WTC11 (cell line): ENCODE data around the gene SRSF4. TPM values are rescaled to one million over a fixed set of nuclear protein-coding genes. Genes with fewer than 3 reads are reported as not detected.
A peak's percentile ranks its signal among the peaks of the same experiment; 100 is the strongest.

Experiments used
- ATAC-seq: fragments of 200-7000 bp; cut with Tn5 transposase; 2 replicates; pipeline ENCODE4 v1.10.0; 2021; ENCODE audit warnings: mild to moderate bottlenecking, moderate library complexity
- CTCF ChIA-PET: fragments of 300-600 bp; sonication (Branson Sonifier 250); formaldehyde crosslinking; loops from one replicate; lab custom pipeline; 2021; ENCODE audit warnings: antibody characterized with exemption; lab: Charles Lee
- POLR2A ChIA-PET: fragments of 350-600 bp; sonication (Branson Sonifier 250); formaldehyde crosslinking; loops from one replicate; lab custom pipeline; 2021; ENCODE audit warnings: antibody characterized with exemption; lab: Charles Lee
- DNase-seq: peaks from one replicate; pipeline ENCODE4 v3.0.0; 2021; ENCODE audit warnings: low spot score
- H3K27ac Mint-ChIP-seq: 2 replicates; pipeline ENCODE4 v1.8.0; 2021; ENCODE audit warnings: mixed read lengths
- H3K27me3 Mint-ChIP-seq: 2 replicates; pipeline ENCODE4 v1.8.0; 2021; ENCODE audit warnings: low read depth, mild to moderate bottlenecking, moderate library complexity, mixed read lengths
- H3K36me3 Mint-ChIP-seq: 2 replicates; pipeline ENCODE4 v1.8.0; 2021; ENCODE audit warnings: mixed read lengths
- H3K4me1 Mint-ChIP-seq: 2 replicates; pipeline ENCODE4 v1.8.0; 2022; ENCODE audit warnings: mixed read lengths
- H3K4me3 Mint-ChIP-seq: 2 replicates; pipeline ENCODE4 v1.8.0; 2021; ENCODE audit warnings: mild to moderate bottlenecking, moderate library complexity, mixed read lengths
- H3K9me3 Mint-ChIP-seq: 2 replicates; pipeline ENCODE4 v1.8.0; 2021; ENCODE audit warnings: mixed read lengths
- CREB1 ChIP-seq: sonication (generic); formaldehyde crosslinking; IDR thresholded peaks from 2 replicates; pipeline ENCODE4 v1.8.0; 2023; ENCODE audit warnings: mild to moderate bottlenecking, missing genetic modification reagents
- ESRRA ChIP-seq: sonication (generic); formaldehyde crosslinking; IDR thresholded peaks from 2 replicates; pipeline ENCODE4 v1.8.1; 2022; ENCODE audit warnings: mild to moderate bottlenecking, missing genetic modification reagents, borderline replicate concordance
- FOXJ3 ChIP-seq: sonication (generic); formaldehyde crosslinking; IDR thresholded peaks from 2 replicates; pipeline ENCODE4 v1.9.0; 2021; ENCODE audit warnings: missing genetic modification reagents, mild to moderate bottlenecking, borderline replicate concordance
- GABPB1 ChIP-seq: sonication (generic); formaldehyde crosslinking; IDR thresholded peaks from 2 replicates; pipeline ENCODE4 v1.8.1; 2023; ENCODE audit warnings: mild to moderate bottlenecking, missing genetic modification reagents
- GTF2I ChIP-seq: fragments of 250-450 bp; sonication (Bioruptor Pico); conservative IDR thresholded peaks from 2 replicates; pipeline ENCODE4 v1.4.0; 2021; ENCODE audit warnings: mild to moderate bottlenecking
- JAZF1 ChIP-seq: fragments of 250-450 bp; sonication (Bioruptor Pico); IDR thresholded peaks from 2 replicates; pipeline ENCODE4 v1.9.0; 2021; ENCODE audit warnings: moderate library complexity, mild to moderate bottlenecking, inconsistent platforms
- JUN ChIP-seq: sonication (generic); formaldehyde crosslinking; IDR thresholded peaks from 2 replicates; pipeline ENCODE4 v1.8.0; 2023; ENCODE audit warnings: mild to moderate bottlenecking, missing genetic modification reagents
- KAT7 ChIP-seq: sonication (generic); formaldehyde crosslinking; IDR thresholded peaks from 2 replicates; pipeline ENCODE4 v1.8.1; 2023; ENCODE audit warnings: missing genetic modification reagents, mild to moderate bottlenecking, borderline replicate concordance
- MYBL2 ChIP-seq: sonication (generic); formaldehyde crosslinking; IDR thresholded peaks from 2 replicates; pipeline ENCODE4 v1.8.1; 2023; ENCODE audit warnings: mild to moderate bottlenecking, moderate library complexity, missing genetic modification reagents
- SMAD4 ChIP-seq: sonication (generic); formaldehyde crosslinking; IDR thresholded peaks from 2 replicates; pipeline ENCODE4 v1.8.0; 2022; ENCODE audit warnings: mild to moderate bottlenecking, missing genetic modification reagents
- ZBTB21 ChIP-seq: sonication (generic); formaldehyde crosslinking; IDR thresholded peaks from 2 replicates; pipeline ENCODE4 v1.8.1; 2023; ENCODE audit warnings: mild to moderate bottlenecking, missing genetic modification reagents, borderline replicate concordance
- ZNF232 ChIP-seq: sonication (generic); formaldehyde crosslinking; IDR thresholded peaks from 2 replicates; pipeline ENCODE4 v1.8.0; 2022; ENCODE audit warnings: mild to moderate bottlenecking, missing genetic modification reagents
- ZNF423 ChIP-seq: fragments of 250-450 bp; sonication (Bioruptor Pico); IDR thresholded peaks from 2 replicates; pipeline ENCODE4 v2.1.2; 2022; ENCODE audit warnings: mild to moderate bottlenecking, moderate library complexity
- total RNA-seq: library from RNA; stranded (reverse); gene quantifications from 3 replicates; pipeline ENCODE4 v1.2.3, GENCODE V29; 2021
- TF ChIP-seq, protein P1 (sequence below): fragments of 250-450 bp; sonication (Bioruptor Pico); IDR thresholded peaks from 2 replicates; pipeline ENCODE4 v1.9.0; 2021; ENCODE audit warnings: moderate library complexity, mild to moderate bottlenecking, inconsistent platforms, borderline replicate concordance
- TF ChIP-seq, protein P2 (sequence below): fragments of 250-450 bp; sonication (Bioruptor Pico); IDR thresholded peaks from 2 replicates; pipeline ENCODE4 v2.1.2; 2022; ENCODE audit warnings: mild to moderate bottlenecking, moderate library complexity
- TF ChIP-seq, protein P3 (sequence below): sonication (generic); formaldehyde crosslinking; IDR thresholded peaks from 2 replicates; pipeline ENCODE4 v1.8.0; 2022; ENCODE audit warnings: missing genetic modification reagents
- TF ChIP-seq, protein P4 (sequence below): sonication (generic); formaldehyde crosslinking; IDR thresholded peaks from 2 replicates; pipeline ENCODE4 v1.8.0; 2022; ENCODE audit warnings: mild to moderate bottlenecking, missing genetic modification reagents
- TF ChIP-seq, protein P5 (sequence below): sonication (generic); formaldehyde crosslinking; IDR thresholded peaks from 2 replicates; pipeline ENCODE4 v1.8.0; 2022; ENCODE audit warnings: mild to moderate bottlenecking, missing genetic modification reagents
- TF ChIP-seq, protein P6 (sequence below): sonication (generic); formaldehyde crosslinking; IDR thresholded peaks from 2 replicates; pipeline ENCODE4 v1.8.1; 2022; ENCODE audit warnings: mild to moderate bottlenecking, moderate library complexity, missing genetic modification reagents
- TF ChIP-seq, protein P7 (sequence below): sonication (generic); formaldehyde crosslinking; IDR thresholded peaks from 2 replicates; pipeline ENCODE4 v1.8.1; 2023; ENCODE audit warnings: mild to moderate bottlenecking, moderate library complexity, missing genetic modification reagents
- TF ChIP-seq, protein P8 (sequence below): sonication (generic); formaldehyde crosslinking; IDR thresholded peaks from 2 replicates; pipeline ENCODE4 v1.8.1; 2022; ENCODE audit warnings: mild to moderate bottlenecking, missing genetic modification reagents, moderate library complexity, borderline replicate concordance

Gene SRSF4
- total RNA-seq, 1 experiment from 2014 or later = 99.9 TPM

DNA sequence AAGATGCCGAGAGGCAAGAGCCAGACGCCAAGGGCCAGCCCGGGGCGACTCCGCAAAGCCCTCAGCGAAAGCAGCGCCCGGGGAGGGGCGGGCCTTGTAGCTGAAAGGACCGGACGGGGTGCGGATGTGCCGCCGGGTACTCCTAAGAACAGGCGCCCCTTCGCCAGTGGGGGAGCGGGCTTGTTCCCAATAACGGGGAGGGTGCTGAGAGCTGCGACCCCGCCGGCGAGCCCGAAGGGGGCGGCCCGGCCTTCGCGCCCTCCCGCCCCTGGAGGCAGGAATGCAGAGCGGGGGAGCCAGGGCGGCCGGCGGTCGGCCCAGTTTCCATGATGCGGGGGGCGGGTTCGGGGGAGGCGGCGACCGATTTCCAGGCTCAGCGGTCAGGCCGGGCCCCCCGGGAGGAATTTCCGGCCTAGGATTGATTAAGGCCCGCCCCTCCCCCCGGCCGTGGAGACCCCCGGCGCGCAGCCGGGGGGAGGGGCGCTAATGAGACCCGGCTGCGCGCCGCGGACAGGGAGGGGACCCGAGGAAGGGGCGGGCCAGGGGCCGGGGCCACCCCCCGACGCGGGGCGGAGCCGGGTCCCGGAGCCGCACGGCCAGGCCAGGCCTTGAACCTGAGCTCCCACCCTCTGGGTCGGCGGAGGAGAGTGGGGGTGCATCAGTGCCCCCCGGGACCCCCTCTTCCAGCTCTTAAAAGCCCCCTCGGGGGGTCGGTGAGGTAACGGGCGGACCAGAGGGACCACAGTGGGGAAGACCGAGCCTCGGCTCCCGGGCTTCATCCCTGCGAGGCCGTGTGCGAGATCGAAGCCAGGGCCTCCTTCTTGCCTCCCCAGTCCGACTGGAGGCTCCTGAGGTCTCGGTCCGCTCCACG is 57.1 kb downstream of the SRSF4 start (continued):
- TF ChIP-seq, protein P1, sequence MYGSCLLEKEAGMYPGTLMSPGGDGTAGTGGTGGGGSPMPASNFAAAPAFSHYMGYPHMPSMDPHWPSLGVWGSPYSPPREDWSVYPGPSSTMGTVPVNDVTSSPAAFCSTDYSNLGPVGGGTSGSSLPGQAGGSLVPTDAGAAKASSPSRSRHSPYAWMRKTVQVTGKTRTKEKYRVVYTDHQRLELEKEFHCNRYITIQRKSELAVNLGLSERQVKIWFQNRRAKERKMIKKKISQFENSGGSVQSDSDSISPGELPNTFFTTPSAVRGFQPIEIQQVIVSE (CRISPR knock-in tag) = no peak
- TF ChIP-seq CREB1 (CRISPR knock-in tag) (no peak), GTF2I (CRISPR knock-in tag) (no peak), JUN (no peak), ZNF232 (CRISPR knock-in tag) (no peak), ZBTB21 (CRISPR knock-in tag) (no peak), KAT7 (CRISPR knock-in tag) (peak; percentile 53; the same call in 1 of the 2 replicates), GABPB1 (CRISPR knock-in tag) (no peak; the same call in 1 of the 2 replicates), ZNF423 (CRISPR knock-in tag) (peak; percentile 96), JAZF1 (CRISPR knock-in tag) (no peak), MYBL2 (CRISPR knock-in tag) (no peak), SMAD4 (CRISPR knock-in tag) (no peak), FOXJ3 (CRISPR knock-in tag) (no peak)
- TF ChIP-seq, protein P2, sequence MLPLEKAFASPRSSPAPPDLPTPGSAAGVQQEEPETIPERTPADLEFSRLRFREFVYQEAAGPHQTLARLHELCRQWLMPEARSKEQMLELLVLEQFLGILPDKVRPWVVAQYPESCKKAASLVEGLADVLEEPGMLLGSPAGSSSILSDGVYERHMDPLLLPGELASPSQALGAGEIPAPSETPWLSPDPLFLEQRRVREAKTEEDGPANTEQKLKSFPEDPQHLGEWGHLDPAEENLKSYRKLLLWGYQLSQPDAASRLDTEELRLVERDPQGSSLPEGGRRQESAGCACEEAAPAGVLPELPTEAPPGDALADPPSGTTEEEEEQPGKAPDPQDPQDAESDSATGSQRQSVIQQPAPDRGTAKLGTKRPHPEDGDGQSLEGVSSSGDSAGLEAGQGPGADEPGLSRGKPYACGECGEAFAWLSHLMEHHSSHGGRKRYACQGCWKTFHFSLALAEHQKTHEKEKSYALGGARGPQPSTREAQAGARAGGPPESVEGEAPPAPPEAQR (CRISPR knock-in tag) = no peak
- TF ChIP-seq, protein P3, sequence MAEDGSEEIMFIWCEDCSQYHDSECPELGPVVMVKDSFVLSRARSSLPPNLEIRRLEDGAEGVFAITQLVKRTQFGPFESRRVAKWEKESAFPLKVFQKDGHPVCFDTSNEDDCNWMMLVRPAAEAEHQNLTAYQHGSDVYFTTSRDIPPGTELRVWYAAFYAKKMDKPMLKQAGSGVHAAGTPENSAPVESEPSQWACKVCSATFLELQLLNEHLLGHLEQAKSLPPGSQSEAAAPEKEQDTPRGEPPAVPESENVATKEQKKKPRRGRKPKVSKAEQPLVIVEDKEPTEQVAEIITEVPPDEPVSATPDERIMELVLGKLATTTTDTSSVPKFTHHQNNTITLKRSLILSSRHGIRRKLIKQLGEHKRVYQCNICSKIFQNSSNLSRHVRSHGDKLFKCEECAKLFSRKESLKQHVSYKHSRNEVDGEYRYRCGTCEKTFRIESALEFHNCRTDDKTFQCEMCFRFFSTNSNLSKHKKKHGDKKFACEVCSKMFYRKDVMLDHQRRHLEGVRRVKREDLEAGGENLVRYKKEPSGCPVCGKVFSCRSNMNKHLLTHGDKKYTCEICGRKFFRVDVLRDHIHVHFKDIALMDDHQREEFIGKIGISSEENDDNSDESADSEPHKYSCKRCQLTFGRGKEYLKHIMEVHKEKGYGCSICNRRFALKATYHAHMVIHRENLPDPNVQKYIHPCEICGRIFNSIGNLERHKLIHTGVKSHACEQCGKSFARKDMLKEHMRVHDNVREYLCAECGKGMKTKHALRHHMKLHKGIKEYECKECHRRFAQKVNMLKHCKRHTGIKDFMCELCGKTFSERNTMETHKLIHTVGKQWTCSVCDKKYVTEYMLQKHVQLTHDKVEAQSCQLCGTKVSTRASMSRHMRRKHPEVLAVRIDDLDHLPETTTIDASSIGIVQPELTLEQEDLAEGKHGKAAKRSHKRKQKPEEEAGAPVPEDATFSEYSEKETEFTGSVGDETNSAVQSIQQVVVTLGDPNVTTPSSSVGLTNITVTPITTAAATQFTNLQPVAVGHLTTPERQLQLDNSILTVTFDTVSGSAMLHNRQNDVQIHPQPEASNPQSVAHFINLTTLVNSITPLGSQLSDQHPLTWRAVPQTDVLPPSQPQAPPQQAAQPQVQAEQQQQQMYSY (CRISPR knock-in tag) = peak; percentile 32; the same call in 1 of the 2 replicates
- TF ChIP-seq, protein P4, sequence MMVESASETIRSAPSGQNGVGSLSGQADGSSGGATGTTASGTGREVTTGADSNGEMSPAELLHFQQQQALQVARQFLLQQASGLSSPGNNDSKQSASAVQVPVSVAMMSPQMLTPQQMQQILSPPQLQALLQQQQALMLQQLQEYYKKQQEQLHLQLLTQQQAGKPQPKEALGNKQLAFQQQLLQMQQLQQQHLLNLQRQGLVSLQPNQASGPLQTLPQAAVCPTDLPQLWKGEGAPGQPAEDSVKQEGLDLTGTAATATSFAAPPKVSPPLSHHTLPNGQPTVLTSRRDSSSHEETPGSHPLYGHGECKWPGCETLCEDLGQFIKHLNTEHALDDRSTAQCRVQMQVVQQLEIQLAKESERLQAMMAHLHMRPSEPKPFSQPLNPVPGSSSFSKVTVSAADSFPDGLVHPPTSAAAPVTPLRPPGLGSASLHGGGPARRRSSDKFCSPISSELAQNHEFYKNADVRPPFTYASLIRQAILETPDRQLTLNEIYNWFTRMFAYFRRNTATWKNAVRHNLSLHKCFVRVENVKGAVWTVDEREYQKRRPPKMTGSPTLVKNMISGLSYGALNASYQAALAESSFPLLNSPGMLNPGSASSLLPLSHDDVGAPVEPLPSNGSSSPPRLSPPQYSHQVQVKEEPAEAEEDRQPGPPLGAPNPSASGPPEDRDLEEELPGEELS (CRISPR knock-in tag) = peak; percentile 22; the same call in 1 of the 2 replicates

DNA sequence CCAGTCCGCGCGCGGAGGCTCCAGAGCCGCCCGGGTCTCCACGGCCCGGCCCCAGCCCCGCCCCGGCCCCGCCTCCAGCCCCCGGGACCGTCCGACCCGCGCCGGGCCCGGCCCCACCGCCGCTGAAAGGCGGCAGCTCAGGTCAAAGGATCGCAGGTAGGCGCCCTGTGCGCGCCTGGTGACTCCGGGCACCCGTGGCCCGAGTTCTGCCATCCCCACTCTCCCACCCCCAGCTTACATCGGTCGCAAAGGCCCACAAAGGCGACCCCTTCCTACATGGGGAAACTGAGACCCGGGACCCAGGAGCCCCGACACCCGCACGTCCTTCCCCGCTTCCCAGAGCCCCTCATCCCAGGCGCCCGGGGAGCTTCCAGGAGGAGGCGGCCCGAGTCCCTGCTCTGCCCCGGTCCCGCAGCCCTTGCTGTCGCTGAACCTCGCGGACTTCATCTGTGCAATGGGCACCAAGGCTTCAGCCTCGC is 57.8 kb downstream of the SRSF4 start, which contains the start of gene TMEM200B:
Gene TMEM200B (minus strand): TSS at position 17 of the 479 bp plus-strand sequence. CDS start 2,075 bp downstream, outside the sequence.
- H3K27ac Mint-ChIP-seq = no peak within 1 kb of the TSS
- H3K9me3 Mint-ChIP-seq = no peaks in the 10 kb centered on the region
- H3K4me3 Mint-ChIP-seq = peak within 1 kb of the TSS; percentile 74
- DNase-seq (peak; percentile 47), ATAC-seq (peak; percentile 2; the same call in 1 of the 2 replicates)
- CTCF ChIA-PET = interaction anchor here (0.6 to 6.3 kb wide), 24 partner anchors 11 to 388 kb away, joined by 3 to 45 read pairs (median 6); partner anchors contain the start of genes EPB41, SRSF4 and YTHDF2
- TF ChIP-seq, protein P5, sequence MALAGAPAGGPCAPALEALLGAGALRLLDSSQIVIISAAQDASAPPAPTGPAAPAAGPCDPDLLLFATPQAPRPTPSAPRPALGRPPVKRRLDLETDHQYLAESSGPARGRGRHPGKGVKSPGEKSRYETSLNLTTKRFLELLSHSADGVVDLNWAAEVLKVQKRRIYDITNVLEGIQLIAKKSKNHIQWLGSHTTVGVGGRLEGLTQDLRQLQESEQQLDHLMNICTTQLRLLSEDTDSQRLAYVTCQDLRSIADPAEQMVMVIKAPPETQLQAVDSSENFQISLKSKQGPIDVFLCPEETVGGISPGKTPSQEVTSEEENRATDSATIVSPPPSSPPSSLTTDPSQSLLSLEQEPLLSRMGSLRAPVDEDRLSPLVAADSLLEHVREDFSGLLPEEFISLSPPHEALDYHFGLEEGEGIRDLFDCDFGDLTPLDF (CRISPR knock-in tag) = no peak
- TF ChIP-seq GTF2I (CRISPR knock-in tag) = peak; percentile 92; the same call in 1 of the 2 replicates
- TF ChIP-seq, protein P6, sequence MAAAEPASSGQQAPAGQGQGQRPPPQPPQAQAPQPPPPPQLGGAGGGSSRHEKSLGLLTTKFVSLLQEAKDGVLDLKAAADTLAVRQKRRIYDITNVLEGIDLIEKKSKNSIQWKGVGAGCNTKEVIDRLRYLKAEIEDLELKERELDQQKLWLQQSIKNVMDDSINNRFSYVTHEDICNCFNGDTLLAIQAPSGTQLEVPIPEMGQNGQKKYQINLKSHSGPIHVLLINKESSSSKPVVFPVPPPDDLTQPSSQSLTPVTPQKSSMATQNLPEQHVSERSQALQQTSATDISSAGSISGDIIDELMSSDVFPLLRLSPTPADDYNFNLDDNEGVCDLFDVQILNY (CRISPR knock-in tag) = 0 out of 2 replicates have a peak, but pooled peaks have one; percentile 1
- no peak for TF ChIP-seq ESRRA (CRISPR knock-in tag)
- TF ChIP-seq, protein P7, sequence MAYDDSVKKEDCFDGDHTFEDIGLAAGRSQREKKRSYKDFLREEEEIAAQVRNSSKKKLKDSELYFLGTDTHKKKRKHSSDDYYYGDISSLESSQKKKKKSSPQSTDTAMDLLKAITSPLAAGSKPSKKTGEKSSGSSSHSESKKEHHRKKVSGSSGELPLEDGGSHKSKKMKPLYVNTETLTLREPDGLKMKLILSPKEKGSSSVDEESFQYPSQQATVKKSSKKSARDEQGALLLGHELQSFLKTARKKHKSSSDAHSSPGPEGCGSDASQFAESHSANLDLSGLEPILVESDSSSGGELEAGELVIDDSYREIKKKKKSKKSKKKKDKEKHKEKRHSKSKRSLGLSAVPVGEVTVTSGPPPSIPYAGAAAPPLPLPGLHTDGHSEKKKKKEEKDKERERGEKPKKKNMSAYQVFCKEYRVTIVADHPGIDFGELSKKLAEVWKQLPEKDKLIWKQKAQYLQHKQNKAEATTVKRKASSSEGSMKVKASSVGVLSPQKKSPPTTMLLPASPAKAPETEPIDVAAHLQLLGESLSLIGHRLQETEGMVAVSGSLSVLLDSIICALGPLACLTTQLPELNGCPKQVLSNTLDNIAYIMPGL (CRISPR knock-in tag) = 0 out of 2 replicates have a peak, but pooled peaks have one; percentile 38
- TF ChIP-seq, protein P8, sequence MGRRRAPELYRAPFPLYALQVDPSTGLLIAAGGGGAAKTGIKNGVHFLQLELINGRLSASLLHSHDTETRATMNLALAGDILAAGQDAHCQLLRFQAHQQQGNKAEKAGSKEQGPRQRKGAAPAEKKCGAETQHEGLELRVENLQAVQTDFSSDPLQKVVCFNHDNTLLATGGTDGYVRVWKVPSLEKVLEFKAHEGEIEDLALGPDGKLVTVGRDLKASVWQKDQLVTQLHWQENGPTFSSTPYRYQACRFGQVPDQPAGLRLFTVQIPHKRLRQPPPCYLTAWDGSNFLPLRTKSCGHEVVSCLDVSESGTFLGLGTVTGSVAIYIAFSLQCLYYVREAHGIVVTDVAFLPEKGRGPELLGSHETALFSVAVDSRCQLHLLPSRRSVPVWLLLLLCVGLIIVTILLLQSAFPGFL (CRISPR knock-in tag) = no peak
- H3K27me3 Mint-ChIP-seq = peaks cover 23% of the 10 kb centered on the region
- no peaks in the 10 kb centered on the region for H3K36me3 Mint-ChIP-seq
- POLR2A ChIA-PET = interaction anchor here (0.5 to 1.7 kb wide), 6 partner anchors 11 to 240 kb away, joined by 3 to 18 read pairs (median 5); partner anchors contain the start of gene SRSF4
- peaks cover 19% of the 10 kb centered on the region for H3K4me1 Mint-ChIP-seq
